Right lobe of liver (tissue), 4 donors: Measurements from ENCODE around the gene CREB5.

Experiments used
- CTCF ChIP-seq, 4 donors: fragments of 200-600 bp in 3 of 4; fragments of 450-650 bp in 1 of 4; IDR thresholded peaks; one replicate each; pipeline versions ENCODE4 v1.5.1 to v1.8.0; 2016 to 2022; ENCODE audit warnings: antibody characterized with exemption in 4 of 4, mild to moderate bottlenecking in 2 of 4
- POLR2A ChIP-seq: fragments of 450-650 bp; IDR thresholded peaks from one replicate; pipeline ENCODE4 v1.6.1; 2017; ENCODE audit warnings: antibody characterized with exemption, mild to moderate bottlenecking
- donor health status: DM: no; HTN: no; CAD: no.
- donor health status: DM: no; HTN: no; CAD: no.
- donor health status: DM: no; HTN: yes; CAD: no.

GRCh38 chr7:28406192-28406591 lies 6.1 kb upstream of the CREB5 start:
- TF ChIP-seq CTCF (IDR thresholded peaks at IDR 0.05) = no peak
- TF ChIP-seq POLR2A = no peak
